ENCODE data around the gene XIRP1. TPM values are rescaled to one million over a fixed set of nuclear protein-coding genes. Genes with fewer than 3 reads are reported as not detected.

Gene XIRP1
- total RNA-seq (under 1 TPM; 0.24 to 0.37 TPM), polyA plus RNA-seq (ENCODE audit: insufficient read depth, low read depth, low replicate concordance) (2.8 TPM)
- long read RNA-seq, donor 1, result 0 reads
- long read RNA-seq, donor 2, result 0 reads

GRCh38 chr3:39192490-39193092, at the start of gene XIRP1:
Gene XIRP1 (minus strand): TSS chr3:39192595. CDS start chr3:39189445, 3,150 bp downstream.
- intact Hi-C loops (cut with DNase I; ENCODE audit: low total_unique reads), result loop anchor here (10.0 kb wide), 1 partner anchor 68 kb away; no protein-coding TSS in a partner anchor
- TF ChIP-seq POLR2A (IDR thresholded peaks at IDR 0.05) (no peak), CTCF (IDR thresholded peaks at IDR 0.05) (no peak)
- H3K4me3 ChIP-seq, result no peak within 1 kb of the TSS
- no peaks in the 10 kb centered on the region for H3K4me1 ChIP-seq
- H3K9me3 ChIP-seq, result no peaks in the 10 kb centered on the region
- H3K27me3 ChIP-seq, result no peaks in the 10 kb centered on the region
- DNase-seq, result no peak
- no peaks in the 10 kb centered on the region for H3K36me3 ChIP-seq (ENCODE audit: low read depth, missing control alignments)
- 71 to 84% methylated on average over 8 to 9 of the region's 9 CpGs for WGBS, 2 donors
- no peak within 1 kb of the TSS for H3K27ac ChIP-seq

- no peak overlapping the region for H3K27ac ChIP-seq
- no peaks in the 10 kb centered on the region for H3K27me3 ChIP-seq
- no peaks in the 10 kb centered on the region for H3K36me3 ChIP-seq (ENCODE audit: low read depth, missing control alignments)
- no peak for TF ChIP-seq POLR2A (IDR thresholded peaks at IDR 0.05)
- no peak for TF ChIP-seq CTCF (IDR thresholded peaks at IDR 0.05)
- intact Hi-C loops (cut with DNase I; ENCODE audit: low total_unique reads), result no loop called here
- no peaks in the 10 kb centered on the region for H3K4me1 ChIP-seq
- H3K9me3 ChIP-seq, result no peaks in the 10 kb centered on the region
- no peak for DNase-seq
- H3K4me3 ChIP-seq, result no peak overlapping the region
Observed at GRCh38 chr3:39241561-39241960, 49.2 kb upstream of the XIRP1 start.

- DNase-seq, result no peak
- intact Hi-C loops (cut with DNase I; ENCODE audit: low total_unique reads), result no loop called here
Observed at GRCh38 chr3:39237027-39237426, 44.6 kb upstream of the XIRP1 start.

GRCh38 chr3:39234651-39235050, 42.3 kb upstream of the XIRP1 start:
- intact Hi-C loops (cut with DNase I; ENCODE audit: low total_unique reads), result no loop called here
- no peaks in the 10 kb centered on the region for H3K4me1 ChIP-seq
- TF ChIP-seq POLR2A (IDR thresholded peaks at IDR 0.05) (no peak), CTCF (IDR thresholded peaks at IDR 0.05) (no peak)
- H3K36me3 ChIP-seq (ENCODE audit: low read depth, missing control alignments), result no peaks in the 10 kb centered on the region
- H3K27me3 ChIP-seq, result no peaks in the 10 kb centered on the region
- no peaks in the 10 kb centered on the region for H3K9me3 ChIP-seq
- WGBS, 2 donors, result 32 to 72% methylated on average over 2 of the region's 2 CpGs
- H3K4me3 ChIP-seq, result no peak overlapping the region
- no peak for DNase-seq
- no peak overlapping the region for H3K27ac ChIP-seq

More at GRCh38 chr3:39237027-39237426, 44.6 kb upstream of the XIRP1 start:
- H3K9me3 ChIP-seq, result no peaks in the 10 kb centered on the region
- no peaks in the 10 kb centered on the region for H3K27me3 ChIP-seq
- no peak overlapping the region for H3K27ac ChIP-seq
- TF ChIP-seq CTCF (IDR thresholded peaks at IDR 0.05) (no peak), POLR2A (IDR thresholded peaks at IDR 0.05) (no peak)
- no peaks in the 10 kb centered on the region for H3K4me1 ChIP-seq
- no peak overlapping the region for H3K4me3 ChIP-seq
- WGBS, 2 donors, result 71% methylated on average over 6 of the region's 6 CpGs
- H3K36me3 ChIP-seq (ENCODE audit: low read depth, missing control alignments), result no peaks in the 10 kb centered on the region

- Histone ChIP-seq H3K27ac (no peak overlapping the region), H3K36me3 (ENCODE audit: low read depth, missing control alignments) (no peaks in the 10 kb centered on the region), H3K4me1 (no peaks in the 10 kb centered on the region), H3K4me3 (no peak overlapping the region), H3K9me3 (no peaks in the 10 kb centered on the region), H3K27me3 (no peaks in the 10 kb centered on the region)
- TF ChIP-seq POLR2A (IDR thresholded peaks at IDR 0.05) (no peak), CTCF (IDR thresholded peaks at IDR 0.05) (no peak)
- no peak for DNase-seq
- intact Hi-C loops (cut with DNase I; ENCODE audit: low total_unique reads), result no loop called here
- WGBS, 2 donors, result 43 to 54% methylated on average over 3 of the region's 3 CpGs
Observed at GRCh38 chr3:39232859-39233258, 40.5 kb upstream of the XIRP1 start.
